A549 (cell line): ENCODE results near the gene DNAH5.

Source experiments
- EHF ChIP-seq: fragments of 250-450 bp; sonication (Bioruptor Pico); IDR thresholded peaks from 2 replicates; pipeline ENCODE4 v1.5.0; 2020; ENCODE audit warnings: mild to moderate bottlenecking
- EP300 ChIP-seq, 2 experiments: fragments of >200 bp; sonication (Bioruptor Twin); formaldehyde crosslinking; IDR thresholded peaks; 2 replicates in 1 of 2; 3 replicates in 1 of 2; pipeline ENCODE4 v1.6.1; 2016 to 2017
- HOXA7 ChIP-seq: fragments of 250-450 bp; sonication (Bioruptor Pico); IDR thresholded peaks from 2 replicates; pipeline ENCODE4 v1.5.0; 2020; ENCODE audit warnings: mild to moderate bottlenecking, moderate library complexity
- HOXB13 ChIP-seq: fragments of 250-450 bp; sonication (Bioruptor Pico); IDR thresholded peaks from 2 replicates; pipeline ENCODE4 v1.5.0; 2020; ENCODE audit warnings: low read depth, mild to moderate bottlenecking, moderate library complexity
- TF ChIP-seq, protein P1 (sequence below): fragments of >200 bp; sonication (Bioruptor Twin); formaldehyde crosslinking; IDR thresholded peaks from 3 replicates; pipeline ENCODE4 v1.5.1; 2016
- TF ChIP-seq, protein P2 (sequence below): fragments of 450-650 bp; IDR thresholded peaks from 2 replicates; pipeline ENCODE4 v1.6.1; 2014; ENCODE audit warnings: antibody characterized with exemption

DNA sequence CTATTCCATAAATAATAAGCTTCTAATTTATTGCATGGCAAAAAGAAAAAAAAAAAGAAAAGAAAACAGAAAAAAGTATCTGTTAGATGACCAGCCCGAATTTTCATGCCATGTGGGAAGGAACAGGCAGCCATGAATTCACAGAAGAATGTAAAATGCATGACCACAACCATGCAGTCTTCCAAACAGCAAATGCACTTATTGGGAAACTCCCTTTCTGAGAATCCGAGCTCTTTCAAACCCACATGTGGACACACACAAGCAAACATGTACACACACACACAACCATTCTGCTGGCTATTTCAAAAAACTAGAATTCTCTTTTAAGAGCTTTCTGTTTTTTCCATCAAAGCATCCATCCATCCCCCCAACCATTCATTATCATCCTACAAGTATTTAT is 236.1 kb downstream of the DNAH5 start:
- TF ChIP-seq, protein P1, sequence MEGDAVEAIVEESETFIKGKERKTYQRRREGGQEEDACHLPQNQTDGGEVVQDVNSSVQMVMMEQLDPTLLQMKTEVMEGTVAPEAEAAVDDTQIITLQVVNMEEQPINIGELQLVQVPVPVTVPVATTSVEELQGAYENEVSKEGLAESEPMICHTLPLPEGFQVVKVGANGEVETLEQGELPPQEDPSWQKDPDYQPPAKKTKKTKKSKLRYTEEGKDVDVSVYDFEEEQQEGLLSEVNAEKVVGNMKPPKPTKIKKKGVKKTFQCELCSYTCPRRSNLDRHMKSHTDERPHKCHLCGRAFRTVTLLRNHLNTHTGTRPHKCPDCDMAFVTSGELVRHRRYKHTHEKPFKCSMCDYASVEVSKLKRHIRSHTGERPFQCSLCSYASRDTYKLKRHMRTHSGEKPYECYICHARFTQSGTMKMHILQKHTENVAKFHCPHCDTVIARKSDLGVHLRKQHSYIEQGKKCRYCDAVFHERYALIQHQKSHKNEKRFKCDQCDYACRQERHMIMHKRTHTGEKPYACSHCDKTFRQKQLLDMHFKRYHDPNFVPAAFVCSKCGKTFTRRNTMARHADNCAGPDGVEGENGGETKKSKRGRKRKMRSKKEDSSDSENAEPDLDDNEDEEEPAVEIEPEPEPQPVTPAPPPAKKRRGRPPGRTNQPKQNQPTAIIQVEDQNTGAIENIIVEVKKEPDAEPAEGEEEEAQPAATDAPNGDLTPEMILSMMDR, result no peak
- TF ChIP-seq EHF (CRISPR knock-in tag) (no peak), HOXB13 (no peak), EP300 (IDR thresholded peaks at IDR 0.05) (no peak), HOXA7 (CRISPR knock-in tag) (no peak)
- TF ChIP-seq, protein P2, sequence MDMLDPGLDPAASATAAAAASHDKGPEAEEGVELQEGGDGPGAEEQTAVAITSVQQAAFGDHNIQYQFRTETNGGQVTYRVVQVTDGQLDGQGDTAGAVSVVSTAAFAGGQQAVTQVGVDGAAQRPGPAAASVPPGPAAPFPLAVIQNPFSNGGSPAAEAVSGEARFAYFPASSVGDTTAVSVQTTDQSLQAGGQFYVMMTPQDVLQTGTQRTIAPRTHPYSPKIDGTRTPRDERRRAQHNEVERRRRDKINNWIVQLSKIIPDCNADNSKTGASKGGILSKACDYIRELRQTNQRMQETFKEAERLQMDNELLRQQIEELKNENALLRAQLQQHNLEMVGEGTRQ, result no peak
